OCI-LY3 (cell line): ENCODE results near the gene MOXD1.

ENCODE experiments used
- H2AFZ ChIP-seq: fragments of 200-600, 300-600 bp; shearing (Covaris generic); 2 replicates; pipeline ENCODE4 v1.6.0; 2014; ENCODE audit warnings: antibody characterized with exemption, low read depth, low read length
- H3K27ac ChIP-seq: fragments of 200-600, 300-600 bp; sonication (generic); 2 replicates; pipeline ENCODE4 v1.5.1; 2014; ENCODE audit warnings: mild to moderate bottlenecking, low read length, moderate library complexity, mixed read lengths
- H3K27me3 ChIP-seq: fragments of 200-600, 300-600 bp; sonication (generic); 2 replicates; pipeline ENCODE4 v1.6.1; 2014; ENCODE audit warnings: low read depth, low read length, mixed read lengths
- H3K36me3 ChIP-seq: fragments of 200-600, 300-600 bp; sonication (generic); replicated peaks from 2 replicates; pipeline ENCODE3; 2014; ENCODE audit warnings: low read depth, low read length, mixed read lengths
- H3K4me1 ChIP-seq: fragments of 300-600, 200-600 bp; sonication (generic); 2 replicates; pipeline ENCODE4 v1.6.1; 2014; ENCODE audit warnings: low read length, mixed read lengths
- H3K4me2 ChIP-seq: fragments of 200-600, 300-600 bp; sonication (generic); 2 replicates; pipeline ENCODE4 v1.6.1; 2014; ENCODE audit warnings: low read length, mixed read lengths
- H3K4me3 ChIP-seq: fragments of 300-600, 200-600 bp; sonication (generic); 2 replicates; pipeline ENCODE4 v1.5.1; 2014; ENCODE audit warnings: antibody characterized with exemption, mild to moderate bottlenecking, low read length, moderate library complexity
- H3K79me2 ChIP-seq: fragments of 300-600, 200-600 bp; shearing (Covaris generic); 2 replicates; pipeline ENCODE4 v1.6.1; 2014; ENCODE audit warnings: mild to moderate bottlenecking, low read length, mixed read lengths
- H3K9ac ChIP-seq: fragments of 300-600, 200-600 bp; shearing (Covaris generic); 2 replicates; pipeline ENCODE4 v1.6.0; 2014; ENCODE audit warnings: mild to moderate bottlenecking, low read length, moderate library complexity
- H3K9me3 ChIP-seq: fragments of 200-600, 300-600 bp; shearing (Covaris generic); 2 replicates; pipeline ENCODE4 v1.6.1; 2014; ENCODE audit warnings: low read length, mixed read lengths; ENCODE audit not compliant: insufficient read depth
- H4K20me1 ChIP-seq: fragments of 200-600, 300-600 bp; sonication (generic); 2 replicates; pipeline ENCODE4 v1.6.1; 2016; ENCODE audit warnings: low read length, mixed read lengths; ENCODE audit not compliant: insufficient read depth
- EZH2phosphoT487 ChIP-seq: fragments of 200-600 bp; shearing (Covaris generic); IDR thresholded peaks from 2 replicates; pipeline ENCODE4 v1.6.1; 2018; ENCODE audit warnings: antibody characterized with exemption, mixed run types, low read depth
- TF ChIP-seq, protein P1 (sequence below): fragments of 200-600, 300-600 bp; sonication (generic); IDR thresholded peaks from 2 replicates; pipeline ENCODE4 v1.5.1; 2014; ENCODE audit warnings: antibody characterized with exemption, low read length, low read depth

The MOXD1 gene

DNA sequence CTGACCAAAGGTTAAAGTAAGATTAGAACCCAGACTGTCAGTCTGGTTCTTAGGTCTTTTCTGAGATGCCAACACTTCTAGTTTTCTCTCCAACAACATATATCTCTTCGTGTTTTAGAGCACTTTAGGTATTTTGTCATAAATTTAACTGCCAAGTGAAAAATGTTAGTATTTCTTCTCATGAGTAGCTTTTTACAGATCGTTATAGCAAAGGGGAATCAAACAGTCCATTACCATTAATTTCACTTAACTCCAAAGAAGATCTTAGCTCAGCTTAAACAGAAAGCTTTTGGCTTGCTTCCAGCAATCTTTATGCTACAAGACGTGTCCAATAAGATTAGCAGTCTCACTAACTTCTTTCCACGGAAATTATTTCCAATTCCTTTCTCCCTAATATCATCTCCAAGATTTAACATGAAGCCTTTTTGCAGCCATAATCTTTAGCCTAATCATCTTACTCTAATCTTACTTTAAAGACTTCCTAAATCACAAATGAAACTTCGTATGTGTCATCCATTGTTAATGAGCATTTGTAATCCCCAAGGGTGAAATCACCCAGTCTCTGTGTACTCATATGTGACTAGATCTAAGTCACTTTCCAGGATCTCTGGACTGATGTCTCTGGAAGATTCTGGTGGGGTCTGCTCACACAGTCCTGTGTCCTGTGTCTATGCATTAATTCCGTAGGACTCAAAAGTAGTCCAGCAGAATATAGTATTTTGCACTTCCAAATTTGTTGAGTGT lies 38.7 kb downstream of the MOXD1 start:
- Histone ChIP-seq H4K20me1 (peaks cover 8% of the 10 kb centered on the region; the same call in 1 of the 2 replicates), H3K9ac (no peak overlapping the region), H3K9me3 (no peaks in the 10 kb centered on the region), H2AFZ (no peak overlapping the region), H3K27ac (no peak overlapping the region), H3K4me2 (no peak overlapping the region), H3K27me3 (peaks cover 58% of the 10 kb centered on the region), H3K4me3 (no peak overlapping the region), H3K4me1 (peaks cover 30% of the 10 kb centered on the region), H3K79me2 (no peaks in the 10 kb centered on the region), H3K36me3 (no peaks in the 10 kb centered on the region)
- no peak for TF ChIP-seq EZH2phosphoT487
- TF ChIP-seq, protein P1, sequence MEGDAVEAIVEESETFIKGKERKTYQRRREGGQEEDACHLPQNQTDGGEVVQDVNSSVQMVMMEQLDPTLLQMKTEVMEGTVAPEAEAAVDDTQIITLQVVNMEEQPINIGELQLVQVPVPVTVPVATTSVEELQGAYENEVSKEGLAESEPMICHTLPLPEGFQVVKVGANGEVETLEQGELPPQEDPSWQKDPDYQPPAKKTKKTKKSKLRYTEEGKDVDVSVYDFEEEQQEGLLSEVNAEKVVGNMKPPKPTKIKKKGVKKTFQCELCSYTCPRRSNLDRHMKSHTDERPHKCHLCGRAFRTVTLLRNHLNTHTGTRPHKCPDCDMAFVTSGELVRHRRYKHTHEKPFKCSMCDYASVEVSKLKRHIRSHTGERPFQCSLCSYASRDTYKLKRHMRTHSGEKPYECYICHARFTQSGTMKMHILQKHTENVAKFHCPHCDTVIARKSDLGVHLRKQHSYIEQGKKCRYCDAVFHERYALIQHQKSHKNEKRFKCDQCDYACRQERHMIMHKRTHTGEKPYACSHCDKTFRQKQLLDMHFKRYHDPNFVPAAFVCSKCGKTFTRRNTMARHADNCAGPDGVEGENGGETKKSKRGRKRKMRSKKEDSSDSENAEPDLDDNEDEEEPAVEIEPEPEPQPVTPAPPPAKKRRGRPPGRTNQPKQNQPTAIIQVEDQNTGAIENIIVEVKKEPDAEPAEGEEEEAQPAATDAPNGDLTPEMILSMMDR, result no peak

DNA sequence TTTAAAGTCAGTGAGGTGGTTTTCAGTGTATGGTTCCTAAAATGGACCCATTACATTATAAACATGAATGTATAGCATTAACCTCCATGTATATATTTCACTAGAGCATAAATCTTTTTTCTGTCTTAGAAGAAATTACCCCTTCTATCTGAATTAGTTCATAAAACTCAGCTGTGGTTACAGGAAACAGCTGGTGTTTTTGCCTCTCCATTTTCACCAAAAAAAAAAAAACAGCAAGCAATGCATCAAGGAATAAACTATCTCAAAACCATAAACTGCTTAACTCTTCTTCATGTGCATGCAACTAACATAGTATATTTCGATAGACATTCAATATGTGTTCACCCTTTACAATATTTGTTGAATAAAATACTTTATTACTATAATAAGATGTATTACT lies 40.2 kb downstream of the MOXD1 start:
- peaks cover 17% of the 10 kb centered on the region for H3K4me1 ChIP-seq
- no peak overlapping the region for H2AFZ ChIP-seq
- peaks cover 8% of the 10 kb centered on the region; the same call in 1 of the 2 replicates for H4K20me1 ChIP-seq
- H3K9me3 ChIP-seq, result no peaks in the 10 kb centered on the region
- no peaks in the 10 kb centered on the region for H3K79me2 ChIP-seq
- no peak overlapping the region for H3K9ac ChIP-seq
- TF ChIP-seq, protein P1, result no peak
- no peak for TF ChIP-seq EZH2phosphoT487
- no peak overlapping the region for H3K4me2 ChIP-seq
- H3K27ac ChIP-seq, result no peak overlapping the region
- H3K4me3 ChIP-seq, result no peak overlapping the region
- no peaks in the 10 kb centered on the region for H3K36me3 ChIP-seq
- H3K27me3 ChIP-seq, result peaks cover 43% of the 10 kb centered on the region

DNA sequence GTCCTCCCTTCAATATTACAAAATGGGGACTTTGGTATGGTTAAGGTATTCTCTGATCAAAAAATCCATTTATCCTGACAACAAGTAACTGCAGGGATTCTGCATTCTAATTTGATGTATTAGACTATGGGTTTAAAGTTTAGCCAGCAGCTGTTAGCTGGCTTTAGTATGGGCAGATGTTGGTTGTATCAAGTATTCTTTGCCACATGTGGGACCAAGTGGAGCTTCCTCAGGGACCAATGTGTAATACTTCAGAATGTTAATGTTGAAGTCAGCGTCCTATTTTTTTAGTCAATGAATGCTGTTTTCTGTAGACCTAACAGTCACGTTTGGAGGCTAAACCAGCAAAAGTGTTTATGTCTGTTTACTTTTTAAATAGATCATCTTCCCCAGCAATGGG lies 41.4 kb downstream of the MOXD1 start:
- Histone ChIP-seq H3K27ac (no peak overlapping the region), H4K20me1 (0 out of 2 replicates have a peak, but pooled peaks cover 2% of the 10 kb centered on the region), H2AFZ (no peak overlapping the region), H3K79me2 (no peaks in the 10 kb centered on the region), H3K9me3 (no peaks in the 10 kb centered on the region), H3K27me3 (peaks cover 41% of the 10 kb centered on the region), H3K36me3 (no peaks in the 10 kb centered on the region), H3K4me3 (no peak overlapping the region), H3K4me2 (no peak overlapping the region), H3K4me1 (peaks cover 12% of the 10 kb centered on the region), H3K9ac (no peak overlapping the region)
- TF ChIP-seq, protein P1, result no peak
- no peak for TF ChIP-seq EZH2phosphoT487

DNA sequence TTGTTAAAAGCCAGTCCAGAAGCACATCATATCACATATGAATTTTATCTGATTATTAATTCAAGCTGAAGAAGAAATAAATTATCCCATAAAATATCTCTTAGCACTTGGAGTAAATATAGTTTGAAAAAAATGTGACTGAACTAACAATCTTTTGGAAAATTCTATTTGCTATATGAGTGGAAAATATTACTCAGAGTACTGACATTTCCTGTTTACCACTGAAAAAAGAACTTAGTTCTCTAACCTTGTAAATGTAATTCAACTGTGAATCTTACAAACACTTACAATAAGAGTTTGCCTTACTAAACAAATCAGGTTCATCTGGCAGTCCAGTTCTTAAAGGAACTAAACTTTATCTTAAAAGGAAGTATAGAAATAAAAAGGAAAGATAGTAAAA lies 44.2 kb downstream of the MOXD1 start:
- Histone ChIP-seq H3K4me1 (peaks cover 15% of the 10 kb centered on the region), H3K27me3 (peaks cover 15% of the 10 kb centered on the region), H4K20me1 (no peaks in the 10 kb centered on the region), H3K4me2 (no peak overlapping the region), H3K79me2 (no peaks in the 10 kb centered on the region), H3K27ac (no peak overlapping the region), H2AFZ (no peak overlapping the region), H3K36me3 (no peaks in the 10 kb centered on the region), H3K4me3 (no peak overlapping the region), H3K9ac (no peak overlapping the region), H3K9me3 (no peaks in the 10 kb centered on the region)
- TF ChIP-seq, protein P1, result no peak
- no peak for TF ChIP-seq EZH2phosphoT487
